ENCODE data around the gene MOK.
A peak's percentile ranks its signal among the peaks of the same experiment; 100 is the strongest.

The MOK gene

GRCh38 chr14:102283631-102284129 lies 21.3 kb downstream of the MOK start:
- DNase-seq: no peak

GRCh38 chr14:102282751-102283465 lies 22.1 kb downstream of the MOK start:
- no peak for DNase-seq

- DNase-seq: peak; percentile 100
Measured at GRCh38 chr14:102280376-102280962, 24.5 kb downstream of the MOK start.

GRCh38 chr14:102279688-102280348 lies 25.1 kb downstream of the MOK start:
- DNase-seq: peak; percentile 99

- peak; percentile 38 for DNase-seq
Measured at GRCh38 chr14:102279282-102279681, 25.7 kb downstream of the MOK start.

- DNase-seq: no peak
Measured at GRCh38 chr14:102278631-102278935, 26.4 kb downstream of the MOK start.

DNA sequence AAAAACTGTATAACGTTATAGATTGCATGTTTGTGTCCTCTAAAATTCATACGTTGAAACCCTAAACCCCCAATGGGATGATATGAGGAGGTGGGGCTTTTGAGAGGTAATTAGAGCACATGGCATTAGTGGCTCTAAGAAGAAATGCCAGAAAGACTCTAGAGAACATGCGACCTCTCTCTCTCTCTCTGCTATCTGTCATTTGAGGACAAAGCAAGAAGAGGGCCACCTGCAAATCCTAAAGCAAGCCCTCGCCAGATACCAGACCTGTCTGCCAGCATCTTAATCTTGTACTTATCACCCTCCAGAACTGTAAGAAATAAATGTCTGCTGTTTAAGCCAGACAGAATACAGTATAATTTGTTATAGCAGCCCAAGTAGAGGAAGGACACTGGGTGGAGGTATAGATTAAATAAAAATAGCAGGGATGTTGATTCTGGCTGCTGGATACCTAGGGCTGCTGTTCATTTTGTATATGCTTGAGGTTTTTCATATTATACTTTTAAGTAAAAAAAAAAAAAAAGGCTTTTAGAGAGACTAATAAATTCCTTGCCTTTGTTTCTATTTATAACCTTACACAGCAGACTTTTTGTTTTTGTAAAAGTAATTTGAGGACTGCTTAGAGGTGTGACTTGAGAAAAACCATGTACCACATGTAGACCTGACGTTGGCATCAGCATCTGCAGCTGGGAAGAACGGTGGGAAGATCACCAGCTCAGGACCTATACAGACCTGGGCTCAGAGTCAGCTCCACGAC lies 26.9 kb downstream of the MOK start:
- DNase-seq: no peak

DNA sequence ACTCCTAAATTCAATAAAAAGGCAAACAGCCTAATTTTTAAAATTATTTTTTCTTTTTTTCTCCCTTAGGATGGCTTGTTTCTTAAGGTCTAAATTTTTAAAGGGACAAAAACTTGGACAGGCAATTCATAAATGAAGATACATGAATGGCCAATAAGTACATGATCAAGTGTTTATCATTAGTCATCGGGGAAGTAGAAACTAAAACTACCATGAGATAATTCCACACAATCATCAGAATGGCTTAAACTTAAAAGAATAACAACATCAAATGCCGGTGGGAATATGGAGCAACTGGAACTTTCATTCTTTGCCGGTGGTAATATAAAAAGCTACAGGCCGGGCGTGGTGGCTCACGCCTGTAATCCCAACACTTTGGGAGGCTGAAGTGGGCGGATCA lies 29.1 kb downstream of the MOK start:
- peak; percentile 19 for DNase-seq

GRCh38 chr14:102272392-102272791 lies 32.6 kb downstream of the MOK start:
- peak; percentile 68 for DNase-seq

GRCh38 chr14:102264775-102265174 lies 40.2 kb downstream of the MOK start:
- no peak for DNase-seq

- no peak for DNase-seq
Measured at GRCh38 chr14:102264355-102264754, 40.6 kb downstream of the MOK start.

- DNase-seq: peak; percentile 65
Measured at GRCh38 chr14:102262929-102263462, 42.0 kb downstream of the MOK start.

- DNase-seq: no peak
Measured at GRCh38 chr14:102258136-102258535, 46.8 kb downstream of the MOK start.

GRCh38 chr14:102256716-102257115 lies 48.2 kb downstream of the MOK start:
- no peak for DNase-seq

DNA sequence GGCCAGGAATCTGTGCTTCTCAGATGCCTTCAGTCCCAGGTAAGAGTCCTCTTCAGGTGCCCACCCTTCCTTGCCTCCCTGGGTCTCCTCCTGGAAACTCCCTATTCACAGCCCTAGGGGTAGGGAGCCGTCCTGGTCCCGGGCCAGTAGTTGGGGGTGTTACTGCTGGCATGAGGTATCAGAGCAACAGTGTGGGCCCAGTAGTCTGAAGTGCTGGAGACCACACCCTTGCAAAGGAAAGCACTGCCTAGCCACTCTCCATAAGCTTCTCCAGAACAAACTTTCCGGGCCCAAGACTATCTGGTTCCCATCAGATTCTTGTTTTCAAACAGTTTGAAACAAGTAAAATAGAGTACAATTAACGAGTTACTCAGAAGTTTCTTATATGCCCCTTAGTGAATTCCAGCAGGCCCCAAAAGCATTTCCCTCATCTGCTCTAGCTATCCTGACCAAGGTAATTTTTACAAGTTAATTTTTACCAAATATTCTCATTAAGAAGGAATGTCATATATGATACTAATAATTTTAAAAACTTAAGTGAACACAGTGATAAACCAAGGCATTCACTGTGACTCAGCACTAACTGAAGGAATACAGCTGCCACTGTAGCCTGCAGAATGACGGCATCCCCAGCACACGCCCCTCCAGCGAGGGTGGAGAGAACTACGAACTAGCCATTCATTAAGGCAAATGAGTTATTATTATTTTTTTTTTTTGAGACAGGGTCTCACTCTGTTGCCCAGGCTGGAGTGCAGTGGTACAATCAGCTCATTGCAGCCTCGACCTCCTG lies 49.4 kb downstream of the MOK start:
- DNase-seq: peak; percentile 71

- no peak for DNase-seq
Measured at GRCh38 chr14:102252834-102253801, 51.8 kb downstream of the MOK start.

DNA sequence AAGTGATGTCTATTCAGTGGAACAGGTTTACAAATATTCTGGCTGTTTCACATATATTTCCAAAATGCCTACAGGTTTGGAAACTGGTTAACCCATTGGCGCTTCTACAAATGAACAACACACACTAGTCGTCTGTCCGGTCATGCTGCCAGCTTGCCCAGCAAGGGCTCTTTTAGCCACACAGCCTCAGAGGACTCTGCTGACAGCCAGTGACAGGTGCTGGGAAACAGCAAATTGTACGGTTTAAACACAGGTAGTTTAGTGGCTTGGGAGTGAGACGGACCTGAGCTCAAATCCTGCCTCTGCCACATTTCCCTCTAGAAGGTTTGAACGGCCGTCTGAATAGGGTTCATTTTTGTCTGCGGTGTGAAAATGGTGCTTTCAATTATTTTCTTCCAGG lies 53.8 kb downstream of the MOK start:
- no peak for DNase-seq

DNA sequence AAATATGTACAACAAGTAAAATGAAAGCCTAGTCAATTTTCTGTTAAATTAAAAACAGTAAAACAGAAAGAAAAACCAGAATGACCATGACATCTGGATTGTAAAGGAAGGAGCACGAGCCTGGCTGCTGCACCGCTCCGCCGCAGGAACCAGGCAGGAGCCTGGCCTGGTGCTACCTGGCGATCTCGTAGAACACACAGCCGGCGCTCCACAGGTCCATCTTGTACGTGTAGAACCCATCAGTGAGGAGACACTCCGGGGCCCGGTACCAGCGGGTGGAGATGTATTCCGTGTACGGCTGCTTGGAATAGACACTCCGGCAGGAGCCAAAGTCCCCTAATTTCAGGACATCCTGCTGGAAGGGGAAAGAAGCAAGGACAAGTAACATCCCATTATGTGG lies 54.3 kb downstream of the MOK start:
- DNase-seq: no peak

- no peak for DNase-seq
Measured at GRCh38 chr14:102249981-102250380, 55.0 kb downstream of the MOK start.

DNA sequence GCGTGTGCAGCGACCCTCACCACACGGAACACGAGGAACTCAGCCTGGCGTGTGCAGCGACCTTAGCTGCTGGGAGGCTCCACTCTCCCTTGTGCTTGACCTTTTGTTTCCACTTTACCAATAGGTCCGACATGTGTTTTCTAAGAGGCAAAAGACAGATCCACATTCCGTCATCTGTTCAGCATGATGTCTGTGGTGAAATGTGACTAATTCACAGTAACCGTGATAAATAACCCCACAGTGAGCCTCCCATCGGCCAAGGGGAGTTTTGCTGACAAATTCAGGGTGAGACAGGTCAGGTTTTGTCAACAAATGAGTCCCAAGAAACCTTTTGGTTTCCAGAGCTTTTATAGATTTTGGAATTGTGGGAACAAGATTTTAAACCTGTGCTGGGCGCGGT lies 55.9 kb downstream of the MOK start:
- peak; percentile 45 for DNase-seq

GRCh38 chr14:102248121-102248520 lies 56.8 kb downstream of the MOK start:
- no peak for DNase-seq

All from EL (cell line).